PC-3 (cell line): ENCODE measurements around the gene STX11.

Source experiments
- EZH2 ChIP-seq: fragments of 300-600 bp; sonication (generic); IDR thresholded peaks from one replicate; pipeline ENCODE4 v1.6.1; 2017; ENCODE audit warnings: antibody characterized with exemption, mild to moderate bottlenecking, low read length; ENCODE audit not compliant: unreplicated experiment
- TF ChIP-seq, protein P1 (sequence below): fragments of 300-600 bp; sonication (generic); conservative IDR thresholded peaks from 2 replicates; pipeline ENCODE4 v1.5.1; 2017; ENCODE audit warnings: antibody characterized with exemption, low read depth, mild to moderate bottlenecking, low read length

DNA sequence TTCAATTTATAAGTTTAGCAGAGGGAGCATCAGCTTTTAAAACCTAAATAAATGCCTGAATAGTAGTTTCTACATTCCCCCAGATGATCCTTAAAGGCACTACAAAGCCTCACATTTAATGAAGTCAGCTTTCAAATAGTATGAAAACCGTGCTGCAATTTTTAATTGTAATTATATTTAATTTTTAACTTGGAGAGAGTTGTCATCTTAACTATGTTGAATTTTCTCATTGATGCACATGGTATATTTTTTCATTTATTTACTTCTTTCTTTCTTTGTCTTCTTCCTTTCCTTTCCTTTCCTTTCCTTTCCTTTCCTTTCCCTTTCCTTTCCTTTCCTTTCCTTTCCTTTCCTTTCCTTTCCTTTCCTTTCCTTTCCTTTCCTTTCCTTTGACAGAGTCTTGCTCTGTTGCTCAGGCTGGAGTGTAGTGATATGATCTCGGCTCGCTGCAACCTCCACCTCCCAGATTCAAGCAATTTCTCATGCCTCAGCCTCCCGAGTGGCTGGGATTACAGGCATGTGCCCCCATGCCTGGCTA lies 47.2 kb upstream of the STX11 start:
- TF ChIP-seq, protein P1, sequence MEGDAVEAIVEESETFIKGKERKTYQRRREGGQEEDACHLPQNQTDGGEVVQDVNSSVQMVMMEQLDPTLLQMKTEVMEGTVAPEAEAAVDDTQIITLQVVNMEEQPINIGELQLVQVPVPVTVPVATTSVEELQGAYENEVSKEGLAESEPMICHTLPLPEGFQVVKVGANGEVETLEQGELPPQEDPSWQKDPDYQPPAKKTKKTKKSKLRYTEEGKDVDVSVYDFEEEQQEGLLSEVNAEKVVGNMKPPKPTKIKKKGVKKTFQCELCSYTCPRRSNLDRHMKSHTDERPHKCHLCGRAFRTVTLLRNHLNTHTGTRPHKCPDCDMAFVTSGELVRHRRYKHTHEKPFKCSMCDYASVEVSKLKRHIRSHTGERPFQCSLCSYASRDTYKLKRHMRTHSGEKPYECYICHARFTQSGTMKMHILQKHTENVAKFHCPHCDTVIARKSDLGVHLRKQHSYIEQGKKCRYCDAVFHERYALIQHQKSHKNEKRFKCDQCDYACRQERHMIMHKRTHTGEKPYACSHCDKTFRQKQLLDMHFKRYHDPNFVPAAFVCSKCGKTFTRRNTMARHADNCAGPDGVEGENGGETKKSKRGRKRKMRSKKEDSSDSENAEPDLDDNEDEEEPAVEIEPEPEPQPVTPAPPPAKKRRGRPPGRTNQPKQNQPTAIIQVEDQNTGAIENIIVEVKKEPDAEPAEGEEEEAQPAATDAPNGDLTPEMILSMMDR, result no peak
- TF ChIP-seq EZH2, result no peak
